HG03442 (cell line): ENCODE measurements around the gene AGMAT.

ENCODE experiments used
- ATAC-seq: cut with Tn5 transposase; IDR thresholded peaks from one replicate; pipeline ENCODE4 v1.9.1; 2021; ENCODE audit warnings: mild to moderate bottlenecking, moderate library complexity; ENCODE audit not compliant: unreplicated experiment

AGMAT gene, protein sequence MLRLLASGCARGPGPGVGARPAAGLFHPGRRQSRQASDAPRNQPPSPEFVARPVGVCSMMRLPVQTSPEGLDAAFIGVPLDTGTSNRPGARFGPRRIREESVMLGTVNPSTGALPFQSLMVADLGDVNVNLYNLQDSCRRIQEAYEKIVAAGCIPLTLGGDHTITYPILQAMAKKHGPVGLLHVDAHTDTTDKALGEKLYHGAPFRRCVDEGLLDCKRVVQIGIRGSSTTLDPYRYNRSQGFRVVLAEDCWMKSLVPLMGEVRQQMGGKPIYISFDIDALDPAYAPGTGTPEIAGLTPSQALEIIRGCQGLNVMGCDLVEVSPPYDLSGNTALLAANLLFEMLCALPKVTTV

GRCh38 chr1:15584489-15585363, at the start of gene AGMAT:
Gene AGMAT, minus strand, starts transcription at chr1:15585051. Its CDS starts 84 bp downstream, at chr1:15584967.
- ATAC-seq, result peak; percentile 46

- ATAC-seq, result no peak
Measured at GRCh38 chr1:15633756-15634420, 49.0 kb upstream of the AGMAT start.

DNA sequence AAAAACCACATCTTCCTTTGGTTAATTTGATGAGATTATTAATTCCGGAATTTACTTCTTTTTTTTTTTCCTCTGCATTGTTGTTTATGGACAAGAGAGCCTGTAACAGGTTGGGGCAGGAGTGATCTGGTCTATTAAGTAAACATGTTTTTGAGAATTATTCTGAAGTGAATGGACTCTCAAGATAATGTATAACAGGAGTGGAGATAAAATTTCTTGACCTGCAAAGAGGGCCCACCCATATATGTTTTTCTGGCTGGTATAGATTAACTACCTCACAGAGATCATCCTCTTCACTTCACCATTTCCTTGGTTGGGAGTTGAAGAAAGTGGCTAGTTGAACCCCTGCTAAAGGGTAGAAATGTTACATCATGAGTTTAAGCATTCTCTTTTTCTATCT, 43.2 kb upstream of the AGMAT start:
- ATAC-seq, result peak; percentile 13

- ATAC-seq, result peak; percentile 71
Measured at GRCh38 chr1:15627343-15627988, 42.6 kb upstream of the AGMAT start.

- no peak for ATAC-seq
Measured at GRCh38 chr1:15626269-15626950, 41.6 kb upstream of the AGMAT start.

DNA sequence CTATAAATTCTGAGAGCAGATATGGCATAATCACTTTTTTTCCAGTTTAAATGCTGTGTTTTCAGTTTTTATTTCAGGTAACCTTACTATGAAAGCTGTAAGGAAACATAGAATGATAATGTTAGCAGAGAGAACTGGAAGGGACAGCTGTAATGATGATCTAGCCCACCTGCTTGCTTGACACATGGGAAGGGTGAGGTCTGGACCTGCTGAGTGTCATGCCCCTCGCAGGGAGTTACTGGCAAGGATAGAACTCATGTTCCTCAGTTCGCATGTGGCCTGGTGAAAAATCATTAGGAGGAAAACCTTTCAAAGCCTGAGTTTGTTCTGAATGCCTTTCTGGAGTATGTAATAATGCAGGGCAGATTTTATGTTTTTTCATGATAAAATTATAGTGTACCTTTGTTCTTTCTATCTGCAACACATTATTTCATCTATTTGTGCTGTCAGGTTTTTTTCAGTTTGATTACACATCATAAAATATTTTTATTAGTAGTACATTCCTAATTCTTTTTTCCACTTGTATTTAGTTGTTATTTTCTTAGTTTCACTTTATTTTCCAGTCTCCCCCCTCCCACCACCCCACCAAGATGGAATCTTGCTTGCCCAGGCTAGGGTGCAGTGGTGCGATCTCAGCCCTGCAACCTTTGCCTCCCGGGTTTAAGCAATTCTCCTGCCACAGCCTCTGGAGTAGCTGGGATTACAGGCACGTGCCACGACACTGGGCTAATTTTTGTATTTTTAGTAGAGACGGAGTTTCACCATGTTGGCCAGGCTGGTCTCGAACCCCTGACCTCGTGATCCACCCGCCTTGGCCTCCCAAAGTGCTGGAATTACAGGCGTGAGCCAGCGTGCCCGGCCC, 40.4 kb upstream of the AGMAT start:
- no peak for ATAC-seq

DNA sequence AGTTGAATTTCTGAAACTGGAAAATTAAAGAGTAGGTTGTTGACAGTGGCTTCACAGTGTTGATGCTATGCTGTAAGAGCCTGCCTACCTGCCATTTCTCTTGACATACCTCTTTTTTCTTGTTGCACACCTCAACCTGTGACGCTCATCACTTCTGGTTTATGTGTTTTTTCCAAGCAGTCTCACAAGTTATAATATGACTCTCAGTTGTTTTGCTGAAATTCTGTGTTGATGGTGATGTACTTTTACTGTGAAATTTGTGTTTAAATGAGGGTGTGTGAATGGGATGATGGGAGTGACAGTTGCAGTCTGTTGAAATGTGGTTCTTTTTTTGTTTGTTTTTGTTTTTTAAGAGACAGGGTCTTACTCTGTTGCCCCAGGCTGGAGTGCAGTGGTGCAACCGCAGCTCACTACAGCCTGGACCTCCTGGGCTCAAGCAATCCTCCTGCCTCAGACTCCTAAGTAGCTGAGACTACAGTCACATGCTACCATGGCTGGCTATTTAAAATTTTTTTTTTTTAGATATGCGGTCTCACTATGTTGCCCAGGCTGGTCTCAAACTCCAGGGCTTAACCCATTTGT, 39.4 kb upstream of the AGMAT start:
- no peak for ATAC-seq

DNA sequence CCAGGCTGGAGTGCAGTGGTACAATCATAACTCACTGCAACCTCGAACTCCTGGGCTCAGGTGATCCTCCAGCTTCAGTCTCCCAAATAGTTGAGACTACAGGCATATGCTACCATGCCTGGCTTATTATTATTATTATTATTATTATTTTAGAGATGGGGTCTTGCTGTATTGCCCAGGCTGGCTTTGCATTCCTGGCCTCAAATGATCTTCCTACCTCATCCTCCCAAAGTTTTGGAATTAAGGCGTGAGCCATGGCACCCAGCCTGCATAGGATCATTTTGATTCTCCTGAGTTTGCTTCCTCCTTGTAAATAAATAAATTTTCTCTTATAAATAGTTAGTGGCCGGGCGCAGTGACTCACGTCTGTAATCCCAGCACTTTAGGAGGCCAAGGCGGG, 38.6 kb upstream of the AGMAT start:
- no peak for ATAC-seq

- no peak for ATAC-seq
Measured at GRCh38 chr1:15622712-15623373, 38.0 kb upstream of the AGMAT start.

GRCh38 chr1:15621975-15622374, 37.1 kb upstream of the AGMAT start:
- no peak for ATAC-seq

DNA sequence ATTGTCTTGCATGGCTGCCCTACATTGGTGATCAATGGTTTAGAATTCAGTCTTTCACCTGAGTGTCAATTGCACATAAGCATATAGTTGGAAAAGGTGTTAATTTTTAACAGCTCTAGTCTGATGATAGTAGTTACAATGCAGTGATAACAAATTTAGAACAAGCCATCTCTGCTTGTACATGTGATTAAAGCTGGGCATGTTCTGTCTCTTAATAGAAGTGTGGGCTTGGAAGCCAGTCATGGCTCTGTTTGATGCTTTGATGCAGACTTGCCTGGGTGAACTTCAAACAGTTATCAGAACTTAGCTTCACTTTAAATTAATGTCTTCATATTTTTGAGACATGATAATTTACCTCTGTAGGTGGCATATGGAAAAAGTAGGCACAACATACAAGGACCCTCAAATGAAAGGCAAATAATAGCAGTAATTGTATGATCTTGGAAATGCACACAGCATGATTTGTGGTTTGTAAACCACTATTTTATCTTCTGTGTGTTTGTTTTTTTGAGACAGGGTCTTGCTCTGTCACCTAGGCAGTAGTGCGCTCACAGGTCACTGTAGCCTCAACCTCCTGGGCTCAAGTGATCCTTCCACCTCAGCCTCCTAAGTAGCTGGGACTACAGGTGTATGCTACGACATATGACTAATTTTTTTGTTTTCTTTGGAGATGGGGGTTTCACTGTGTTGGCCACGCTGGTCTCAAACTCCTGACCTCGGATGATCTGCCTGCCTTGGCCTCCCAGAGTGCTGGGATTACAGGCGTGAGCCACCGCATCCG, 36.2 kb upstream of the AGMAT start:
- ATAC-seq, result no peak

DNA sequence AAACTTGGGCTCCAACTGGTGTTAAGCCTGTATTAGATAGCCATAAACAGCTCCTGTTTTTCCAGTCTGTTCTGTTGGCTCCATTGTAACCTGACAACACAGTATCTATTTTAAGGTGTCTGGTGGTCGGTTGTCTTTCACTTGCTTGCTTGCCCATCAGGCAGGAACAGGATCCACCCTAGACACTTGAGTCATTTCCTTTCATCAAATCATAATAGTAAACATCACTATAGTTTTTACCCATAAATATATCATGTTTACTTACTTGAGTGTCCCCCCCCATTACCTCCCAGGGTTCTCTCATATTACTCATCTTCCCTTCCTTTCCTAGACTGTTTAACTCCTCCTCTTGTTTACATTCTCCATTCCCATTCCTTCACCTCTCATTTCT, 35.3 kb upstream of the AGMAT start:
- no peak for ATAC-seq

DNA sequence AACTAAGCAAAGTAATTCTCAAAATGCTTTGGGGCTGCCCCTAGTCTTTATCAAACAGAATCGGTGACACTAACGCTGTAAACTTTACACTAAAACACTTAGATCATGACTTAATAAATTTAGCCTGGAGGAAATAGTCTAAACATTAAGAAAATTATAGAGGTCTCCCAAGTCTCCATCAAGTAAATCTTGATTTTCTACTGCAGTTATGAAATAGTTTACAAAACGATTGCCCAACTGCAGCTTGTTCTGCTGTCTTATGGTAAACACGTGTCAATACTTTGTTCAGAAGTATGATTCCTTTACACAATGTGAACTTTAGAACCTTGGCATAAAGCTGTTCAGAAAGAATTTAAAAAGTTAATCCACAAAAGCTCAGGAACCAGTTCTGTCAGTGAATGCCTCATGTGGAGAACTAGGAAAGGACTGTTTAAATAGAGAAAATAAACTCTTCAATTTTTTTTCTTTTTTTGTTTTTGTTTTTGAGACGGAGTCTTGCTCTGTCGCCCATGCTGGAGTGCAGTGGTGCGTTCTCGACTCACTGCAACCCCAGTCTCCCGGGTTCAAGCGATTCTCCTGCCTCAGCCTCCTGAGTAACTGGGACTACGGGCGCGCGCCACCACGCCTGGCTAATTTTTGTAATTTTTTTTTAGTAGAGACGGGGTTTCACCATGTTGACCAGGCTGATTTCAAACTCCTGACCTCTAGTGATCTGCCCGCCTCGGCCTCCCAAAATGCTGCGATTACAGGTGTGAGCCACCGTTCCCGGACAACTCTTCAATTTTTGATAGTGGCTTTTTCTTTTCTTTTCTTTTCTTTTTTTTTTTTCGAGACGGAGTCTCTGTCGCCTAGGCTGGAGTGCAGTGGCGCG, 34.0 kb upstream of the AGMAT start:
- no peak for ATAC-seq

DNA sequence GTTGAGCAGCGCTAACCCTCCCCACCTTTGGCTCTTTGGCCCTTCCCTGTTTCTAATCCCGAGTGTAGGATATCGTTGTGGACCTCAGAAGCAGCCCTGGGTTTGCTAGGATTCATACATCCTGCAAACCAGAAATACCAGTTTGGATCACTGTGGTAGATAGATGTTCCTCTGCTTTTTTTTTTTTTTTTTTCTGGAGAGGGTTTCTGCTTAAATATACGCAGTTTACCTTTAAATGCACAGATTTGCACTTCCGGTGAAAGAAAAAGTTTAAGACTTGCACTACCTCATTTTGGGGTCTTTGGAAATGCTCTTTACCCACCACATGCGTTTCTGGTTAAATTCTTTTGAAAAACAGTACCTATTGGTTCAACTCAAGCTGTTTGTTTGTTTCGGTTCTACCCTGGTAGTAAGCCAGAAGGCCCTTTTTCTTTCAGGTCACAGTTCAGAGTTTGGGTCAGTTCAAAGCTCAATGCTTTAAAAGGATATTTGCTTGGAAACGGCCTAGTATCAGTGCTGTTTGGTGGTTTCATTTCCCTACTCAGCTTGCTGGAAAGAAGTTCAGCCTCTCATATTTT, 33.3 kb upstream of the AGMAT start:
- no peak for ATAC-seq

DNA sequence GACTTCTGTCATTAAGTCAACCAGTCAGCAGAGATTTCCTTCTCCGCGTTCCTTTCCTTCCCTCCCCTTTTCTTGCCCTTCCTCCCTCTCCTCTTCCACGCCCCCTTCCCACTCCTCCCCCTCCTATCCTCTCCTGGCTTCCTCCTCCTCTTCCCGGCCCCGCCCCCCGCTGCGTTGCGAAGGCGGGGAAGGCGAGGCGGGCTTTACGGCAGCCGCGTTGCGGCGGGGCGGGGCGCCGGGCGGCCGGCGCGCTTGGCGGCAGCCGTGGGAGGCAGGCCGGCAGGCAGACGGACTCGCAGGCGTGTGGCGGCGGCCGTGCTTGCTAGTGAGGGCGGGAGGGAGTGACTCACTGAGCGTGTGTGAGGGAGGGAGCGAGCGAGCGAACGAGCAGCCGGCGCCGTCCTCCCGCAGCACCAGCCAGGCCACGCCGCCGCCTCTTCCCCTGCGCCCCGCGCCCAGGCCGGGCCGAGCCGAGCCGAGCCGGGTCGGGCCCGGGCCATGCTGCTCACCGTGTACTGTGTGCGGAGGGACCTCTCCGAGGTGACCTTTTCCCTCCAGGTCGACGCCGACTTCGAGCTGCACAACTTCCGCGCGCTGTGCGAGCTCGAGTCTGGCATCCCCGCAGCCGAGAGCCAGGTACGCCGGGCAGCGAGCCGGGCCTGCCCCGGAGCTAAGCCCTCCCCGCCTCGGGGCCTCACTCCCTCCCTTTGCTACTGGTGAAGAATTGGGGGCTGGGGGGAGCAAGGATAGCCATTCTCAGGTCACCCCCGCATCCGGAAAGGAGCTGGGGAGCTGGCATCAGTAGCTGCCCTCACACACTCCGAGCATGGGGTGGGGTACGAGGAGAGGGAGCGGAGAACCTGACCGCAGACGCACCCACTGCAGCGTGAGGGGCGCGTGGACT, 32.6 kb upstream of the AGMAT start, which contains the start of gene DDI2:
DDI2 (plus strand) TSS at position 286 of the 904 bp plus-strand sequence; CDS start at position 499, 213 bp downstream.
- peak; percentile 77 for ATAC-seq
